DLD1 (cell line): ENCODE data around the gene BSND.

ENCODE experiments used
- in situ Hi-C: cut with HindIII; loops from 2 replicates; pipeline ENCODE4 v1.10.0; 2017; ENCODE audit warnings: low sequenced_read_pairs

BSND gene

DNA sequence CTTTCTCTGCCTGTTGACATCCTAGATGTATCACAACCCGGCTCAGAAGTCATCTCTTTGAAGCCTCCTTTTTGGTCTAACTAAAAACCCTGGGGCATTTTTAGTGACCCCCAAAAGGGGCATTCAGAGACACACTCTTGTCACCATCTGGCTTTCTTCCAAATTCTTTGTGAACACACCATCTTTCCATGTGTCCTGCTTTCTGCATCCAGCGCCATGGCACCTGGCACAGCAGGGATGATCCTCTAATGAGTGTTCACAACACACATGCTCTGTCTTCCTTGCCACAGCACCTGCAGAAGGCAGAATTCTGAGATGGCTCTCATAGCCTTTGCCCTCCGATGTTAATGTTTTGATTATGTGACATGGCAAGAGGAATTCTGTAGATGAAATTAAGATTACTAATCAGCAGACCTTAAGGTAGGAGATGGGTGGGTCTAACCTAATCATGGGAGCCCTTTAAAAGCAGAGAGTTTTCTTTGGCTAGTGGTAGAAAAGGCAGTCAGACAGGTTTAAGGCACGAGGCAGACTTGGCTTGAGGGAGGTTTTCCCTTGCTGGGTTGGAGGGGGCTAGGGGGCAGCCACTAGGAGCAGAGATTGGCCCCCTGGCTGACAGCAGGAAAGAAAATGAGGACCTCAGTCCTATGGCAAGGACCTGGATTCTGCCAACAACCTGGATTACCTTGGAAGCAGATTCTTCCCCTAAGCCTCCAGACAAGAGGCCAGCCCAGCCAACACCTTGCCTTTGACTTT lies 23.2 kb upstream of the BSND start:
- in situ Hi-C loops: no loop called here

- in situ Hi-C loops: no loop called here
Measured at GRCh38 chr1:54976747-54977146, 22.0 kb upstream of the BSND start.

DNA sequence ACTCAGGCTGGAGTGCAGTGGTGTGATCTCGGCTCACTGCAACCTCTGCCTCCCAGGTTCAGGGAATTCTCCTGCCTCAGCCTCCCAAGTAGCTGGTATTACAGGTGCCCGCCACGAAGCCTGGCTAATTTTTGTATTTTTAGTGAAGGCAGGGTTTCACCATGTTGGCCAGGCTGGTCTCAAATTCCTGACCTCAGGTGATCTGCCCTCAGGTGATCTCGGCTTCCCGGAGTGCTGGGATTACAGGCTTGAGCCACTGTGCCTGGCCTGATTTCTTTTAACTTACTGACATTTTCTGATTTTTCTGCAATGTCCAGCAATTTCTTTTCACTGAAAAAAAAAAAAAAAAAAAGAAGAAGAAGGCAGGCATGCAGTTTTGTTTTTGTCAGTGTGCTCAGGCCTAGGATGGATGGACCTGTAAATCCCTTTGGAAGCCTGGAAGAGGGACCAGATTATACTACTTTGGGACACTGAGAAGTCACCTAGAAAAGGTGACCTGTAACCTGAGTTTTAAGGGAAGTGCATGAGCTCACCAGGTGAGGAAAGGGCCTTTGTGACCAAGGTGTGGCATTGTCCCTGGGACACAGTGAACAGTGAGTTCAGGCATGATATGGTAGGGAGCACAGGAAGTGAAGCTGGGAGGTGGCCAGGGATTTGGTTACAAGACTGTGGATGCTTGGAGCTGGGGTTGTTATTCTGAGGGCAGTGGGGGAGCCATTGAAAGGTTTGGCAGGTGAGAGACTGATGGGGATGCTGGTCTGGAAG lies 21.0 kb upstream of the BSND start:
- in situ Hi-C loops: no loop called here

- in situ Hi-C loops: no loop called here
Measured at GRCh38 chr1:54978528-54979326, 20.0 kb upstream of the BSND start.

DNA sequence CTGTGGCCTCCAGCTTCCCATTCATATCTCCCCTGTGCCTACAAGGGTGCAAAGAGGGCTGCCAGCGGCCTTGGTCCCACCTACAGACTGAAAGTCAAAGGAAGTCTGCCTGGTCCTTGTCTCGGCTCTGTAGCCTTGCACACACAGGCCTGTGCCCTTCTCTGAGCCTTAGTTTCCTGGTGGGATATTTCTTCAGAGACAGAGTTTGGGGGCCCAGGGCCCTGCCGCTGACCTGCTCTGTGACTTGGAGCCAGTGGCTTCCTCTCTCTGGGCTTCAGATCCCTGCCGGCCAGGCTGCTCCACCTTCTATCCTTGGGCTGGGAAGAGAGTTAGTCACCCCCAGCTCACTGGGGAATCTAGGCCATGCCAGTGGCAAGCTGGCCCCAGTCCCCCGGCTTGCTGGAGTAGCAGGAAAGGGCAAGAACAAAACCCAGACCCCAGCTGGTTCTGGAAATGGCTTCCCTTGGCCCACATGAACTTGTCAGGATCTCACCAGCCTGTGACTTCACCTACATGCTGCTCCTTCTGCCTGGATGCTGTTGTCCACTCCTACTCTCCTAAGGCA lies 19.3 kb upstream of the BSND start:
- in situ Hi-C loops: no loop called here

DNA sequence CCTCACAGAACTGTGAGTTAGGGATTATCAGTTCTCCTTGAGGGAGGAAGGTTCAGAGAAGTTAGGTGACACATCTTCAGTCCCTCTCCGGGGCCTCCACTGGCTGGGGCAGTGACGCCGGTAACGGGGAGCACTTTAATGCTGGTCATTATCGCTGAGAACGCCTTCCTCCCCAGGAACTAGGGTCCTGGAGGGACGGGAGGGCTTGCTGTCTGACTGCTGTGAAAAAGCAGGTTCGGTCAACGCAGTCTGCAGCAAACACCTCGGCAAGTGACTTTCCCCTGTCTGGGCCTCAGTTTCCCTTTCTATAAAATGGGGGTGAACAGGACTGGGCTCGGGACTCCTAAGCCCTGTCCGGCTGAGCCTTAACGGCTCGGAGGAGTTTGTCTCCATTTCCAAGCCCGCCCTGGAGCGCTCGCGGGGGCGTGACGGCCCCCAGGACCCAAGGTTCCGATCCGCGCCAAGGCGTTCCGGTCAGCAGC lies 18.6 kb upstream of the BSND start:
- in situ Hi-C loops: no loop called here

- in situ Hi-C loops: no loop called here
Measured at GRCh38 chr1:54980528-54981241, 18.0 kb upstream of the BSND start, which contains the start of gene TMEM61. Gene TMEM61 (plus strand): TSS chr1:54980628. CDS start chr1:54981066, 438 bp downstream.

DNA sequence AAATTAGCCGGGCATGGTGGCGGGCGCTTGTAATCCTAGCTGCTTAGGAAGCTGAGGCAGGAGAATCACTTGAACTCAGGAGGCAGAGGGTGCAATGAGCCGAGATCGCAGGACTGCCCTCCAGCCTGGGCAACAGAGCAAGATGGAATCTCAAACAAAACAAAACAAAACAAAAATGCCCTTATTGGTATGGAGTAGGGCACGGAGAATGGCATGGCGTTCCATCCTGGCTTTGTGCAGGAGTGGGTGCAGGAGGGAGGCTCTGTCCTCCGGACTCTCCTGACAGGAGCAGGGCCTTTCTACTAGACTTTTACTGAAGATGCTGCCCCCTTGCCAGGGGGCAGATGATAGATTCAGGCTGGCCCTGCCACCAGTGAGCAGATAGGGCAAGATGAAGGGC lies 17.3 kb upstream of the BSND start:
- in situ Hi-C loops: no loop called here

DNA sequence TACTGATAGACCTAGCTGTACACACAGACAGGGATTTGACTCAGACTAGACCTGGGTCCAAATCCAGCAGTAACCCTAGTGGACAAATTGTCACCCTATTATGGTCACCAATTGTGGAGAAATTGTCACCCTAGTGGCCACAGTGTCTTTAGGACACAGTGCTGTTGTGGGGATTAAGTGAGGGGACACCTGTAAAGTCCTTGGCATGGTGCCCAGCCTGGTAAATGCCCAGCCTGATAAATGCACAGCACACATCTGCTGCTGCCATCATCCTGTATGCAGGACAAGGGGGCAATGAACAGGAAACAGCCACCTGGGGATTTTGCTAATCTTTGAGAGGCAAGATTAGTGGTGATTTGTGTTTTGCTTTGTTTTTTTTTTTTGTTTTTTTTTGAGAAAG lies 16.0 kb upstream of the BSND start:
- in situ Hi-C loops: no loop called here

GRCh38 chr1:54984131-54984842 lies 14.4 kb upstream of the BSND start:
- in situ Hi-C loops: no loop called here

- in situ Hi-C loops: no loop called here
Measured at GRCh38 chr1:54985556-54985955, 13.2 kb upstream of the BSND start.

GRCh38 chr1:54986025-54986424 lies 12.7 kb upstream of the BSND start:
- in situ Hi-C loops: no loop called here

DNA sequence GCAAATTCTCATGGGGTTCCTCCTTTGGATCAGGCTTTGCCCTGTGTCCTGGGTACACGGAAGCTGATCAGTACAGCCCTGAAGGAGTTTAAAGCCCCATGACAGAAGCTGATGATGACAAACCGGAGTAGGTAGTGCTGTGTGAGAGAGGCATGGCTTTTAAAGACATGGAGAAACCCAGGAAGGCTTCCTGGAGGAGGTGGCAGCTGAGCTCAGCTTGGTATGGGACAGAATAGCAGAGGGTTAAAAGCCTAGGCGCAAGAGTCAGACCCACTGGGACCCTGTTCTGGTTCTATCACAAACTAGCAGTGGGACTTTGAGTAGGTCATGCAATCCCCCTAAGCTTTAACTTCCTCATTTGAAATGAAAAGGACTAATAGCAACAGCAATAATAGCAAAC lies 12.2 kb upstream of the BSND start:
- in situ Hi-C loops: no loop called here

GRCh38 chr1:54987427-54987826 lies 11.3 kb upstream of the BSND start:
- in situ Hi-C loops: no loop called here

- in situ Hi-C loops: no loop called here
Measured at GRCh38 chr1:54987919-54988705, 10.6 kb upstream of the BSND start.

- in situ Hi-C loops: no loop called here
Measured at GRCh38 chr1:54988975-54989374, 9.8 kb upstream of the BSND start.

DNA sequence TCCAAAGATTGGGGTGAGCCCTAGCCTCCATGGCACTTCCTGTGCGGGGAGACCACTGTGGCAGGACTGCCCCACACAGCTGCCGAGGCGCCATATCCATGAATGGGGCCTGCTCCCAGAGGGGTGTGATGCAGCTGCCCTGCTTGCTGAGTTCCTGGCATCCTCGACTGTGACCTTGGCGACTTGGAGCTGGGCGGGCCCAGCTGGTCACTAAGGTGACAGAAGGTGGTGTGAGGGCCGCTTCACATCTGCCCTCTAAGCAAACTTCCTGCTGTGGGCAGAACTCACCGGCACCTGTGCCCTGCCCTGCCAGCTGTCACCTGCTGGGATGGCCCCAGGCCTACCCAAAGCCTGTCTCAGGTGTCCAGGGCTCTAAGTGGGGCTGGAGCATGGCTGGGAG lies 9.3 kb upstream of the BSND start:
- in situ Hi-C loops: no loop called here

DNA sequence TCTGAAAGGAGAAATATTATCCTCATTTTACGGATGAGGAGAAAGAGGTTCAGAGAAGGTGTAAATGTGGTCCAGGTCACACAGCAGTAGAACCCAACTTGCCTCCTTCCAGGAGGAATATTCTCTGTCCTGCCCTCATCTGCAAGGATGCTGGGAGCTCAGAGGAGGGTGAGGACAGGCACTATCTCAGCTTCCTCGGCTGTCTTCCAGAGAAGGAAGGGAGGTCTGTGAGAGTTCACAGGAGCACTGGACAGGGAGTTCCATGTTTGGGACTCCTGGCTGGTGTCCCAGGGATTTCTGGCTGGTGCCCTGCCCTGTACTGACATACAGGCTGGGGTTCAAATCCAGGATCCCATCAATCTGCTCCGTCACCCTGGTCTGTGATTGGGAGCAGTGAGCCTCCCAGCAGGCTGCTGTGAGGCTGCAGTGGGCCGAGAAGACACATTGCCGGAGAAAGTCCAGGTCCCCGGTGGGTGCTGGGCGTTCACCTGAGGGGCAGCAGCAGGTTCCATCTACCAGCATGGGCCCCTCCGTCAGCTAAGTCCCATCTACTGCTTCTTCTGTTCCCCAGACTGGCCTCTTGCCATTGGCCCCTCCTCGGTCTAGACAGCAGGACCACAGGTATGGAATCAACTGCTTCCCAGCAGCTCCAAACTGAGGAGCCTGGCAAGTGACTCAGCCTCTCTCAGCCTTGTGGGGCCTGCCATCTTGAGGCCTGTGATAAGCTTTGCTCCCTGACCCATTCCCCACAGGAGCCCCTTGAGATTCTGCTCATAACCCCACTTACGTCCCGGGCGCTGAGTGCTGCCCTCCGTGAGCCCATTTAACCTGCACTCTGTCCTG lies 8.5 kb upstream of the BSND start:
- in situ Hi-C loops: no loop called here
